Measurements from ENCODE around the gene HMG20A. TPM values are rescaled to one million over a fixed set of nuclear protein-coding genes. Genes with fewer than 3 reads are reported as not detected.

Gene HMG20A
- total and polyA plus RNA-seq, 2 donors, result 17.8 to 52.1 TPM

- no peak overlapping the region for H3K4me3 ChIP-seq (ENCODE audit: low read depth, low read length)
- H3K36me3 ChIP-seq (ENCODE audit: insufficient read depth), result peaks cover 3% of the 10 kb centered on the region
- peaks cover 2% of the 10 kb centered on the region for H3K4me1 ChIP-seq (ENCODE audit: insufficient read depth)
- no peak overlapping the region for H3K27ac ChIP-seq (ENCODE audit: low read depth)
- DNase-seq (ENCODE audit: extremely low spot score), result no peak
- 82% methylated on average over 2 of the region's 2 CpGs for WGBS
Measured at GRCh38 chr15:77459031-77459430, 38.3 kb downstream of the HMG20A start.

GRCh38 chr15:77461486-77461885, 40.8 kb downstream of the HMG20A start:
- H3K36me3 ChIP-seq (ENCODE audit: insufficient read depth), result no peaks in the 10 kb centered on the region
- no peaks in the 10 kb centered on the region for H3K4me1 ChIP-seq (ENCODE audit: insufficient read depth)
- H3K4me3 ChIP-seq (ENCODE audit: low read depth, low read length), result no peak overlapping the region
- no peak for DNase-seq (ENCODE audit: extremely low spot score)
- H3K27ac ChIP-seq (ENCODE audit: low read depth), result no peak overlapping the region

- 98% methylated on average over 3 of the region's 3 CpGs for WGBS
- DNase-seq (ENCODE audit: extremely low spot score), result no peak
- H3K27ac ChIP-seq (ENCODE audit: low read depth), result no peak overlapping the region
- no peak overlapping the region for H3K4me3 ChIP-seq (ENCODE audit: low read depth, low read length)
- no peaks in the 10 kb centered on the region for H3K36me3 ChIP-seq (ENCODE audit: insufficient read depth)
- no peaks in the 10 kb centered on the region for H3K4me1 ChIP-seq (ENCODE audit: insufficient read depth)
Measured at GRCh38 chr15:77464129-77464865, 43.6 kb downstream of the HMG20A start.

DNA sequence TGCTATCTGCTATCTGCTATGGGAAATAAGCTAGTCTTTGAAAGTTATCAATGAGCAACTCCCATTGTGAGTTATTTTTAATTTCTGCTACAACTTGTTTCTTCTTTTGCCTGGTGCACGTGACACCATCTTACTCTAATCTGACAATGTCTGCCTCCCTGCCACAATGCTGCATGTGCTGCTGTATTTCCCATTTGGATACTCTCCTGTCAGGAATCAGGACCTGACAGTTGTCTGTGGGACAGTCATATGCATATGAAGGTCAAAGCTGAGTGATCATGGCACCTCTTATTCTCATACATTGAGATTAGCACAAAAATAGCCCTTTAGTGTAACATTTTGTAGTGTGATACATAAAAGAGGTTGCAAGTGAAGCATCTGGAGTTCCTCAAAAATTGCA, 45.8 kb downstream of the HMG20A start:
- H3K4me3 ChIP-seq (ENCODE audit: low read depth, low read length), result no peak overlapping the region
- H3K27ac ChIP-seq (ENCODE audit: low read depth), result no peak overlapping the region
- no peaks in the 10 kb centered on the region for H3K36me3 ChIP-seq (ENCODE audit: insufficient read depth)
- H3K4me1 ChIP-seq (ENCODE audit: insufficient read depth), result no peaks in the 10 kb centered on the region
- 85% methylated on average over 1 of the region's 1 CpG for WGBS
- no peak for DNase-seq (ENCODE audit: extremely low spot score)

DNA sequence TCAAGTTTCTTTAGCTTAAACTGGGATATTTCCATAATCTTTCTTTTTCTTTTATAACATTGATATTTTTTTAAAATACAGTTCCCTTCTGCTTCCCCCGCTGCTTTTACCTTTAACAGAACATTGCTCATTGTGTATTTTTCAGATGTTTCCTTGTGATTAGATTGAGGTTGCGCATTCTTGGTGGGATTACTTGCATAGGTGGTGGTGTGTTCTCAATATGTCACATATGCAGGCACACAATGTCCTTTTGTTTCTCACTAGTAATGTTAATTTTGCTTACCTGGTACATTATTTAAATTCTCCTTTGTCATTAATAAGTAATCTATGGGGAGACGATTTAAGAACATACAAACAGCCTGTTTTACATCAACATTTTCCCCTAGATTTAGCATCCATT, 48.2 kb downstream of the HMG20A start:
- 85% methylated on average over 3 of the region's 3 CpGs for WGBS
- Histone ChIP-seq H3K27ac (ENCODE audit: low read depth) (no peak overlapping the region), H3K4me3 (ENCODE audit: low read depth, low read length) (no peak overlapping the region), H3K36me3 (ENCODE audit: insufficient read depth) (no peaks in the 10 kb centered on the region), H3K4me1 (ENCODE audit: insufficient read depth) (no peaks in the 10 kb centered on the region)
- DNase-seq (ENCODE audit: extremely low spot score), result no peak

DNA sequence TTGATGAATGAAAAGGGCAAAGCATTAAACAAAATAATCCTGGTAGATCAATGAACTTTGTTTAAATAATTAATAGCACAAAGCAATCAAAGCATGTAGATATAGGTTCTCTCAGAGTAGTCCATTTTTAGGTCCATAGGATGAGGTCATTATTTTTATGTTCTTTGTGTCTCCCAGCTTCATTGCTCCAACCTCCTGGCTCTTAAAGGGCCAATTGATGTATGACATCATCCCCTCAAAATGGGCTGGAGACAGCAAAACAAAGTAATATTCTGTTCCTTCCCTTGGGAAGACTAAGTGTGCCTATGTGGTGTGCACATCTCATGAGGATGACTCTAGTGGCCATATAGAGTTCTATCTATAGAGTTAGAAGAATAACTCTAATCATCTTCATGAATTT, 49.5 kb downstream of the HMG20A start:
- Histone ChIP-seq H3K4me1 (ENCODE audit: insufficient read depth) (no peaks in the 10 kb centered on the region), H3K27ac (ENCODE audit: low read depth) (no peak overlapping the region), H3K36me3 (ENCODE audit: insufficient read depth) (no peaks in the 10 kb centered on the region), H3K4me3 (ENCODE audit: low read depth, low read length) (no peak overlapping the region)
- DNase-seq (ENCODE audit: extremely low spot score), result no peak

- H3K4me1 ChIP-seq (ENCODE audit: insufficient read depth), result no peaks in the 10 kb centered on the region
- H3K27ac ChIP-seq (ENCODE audit: low read depth), result no peak overlapping the region
- no peak for DNase-seq (ENCODE audit: extremely low spot score)
- H3K36me3 ChIP-seq (ENCODE audit: insufficient read depth), result no peaks in the 10 kb centered on the region
- H3K4me3 ChIP-seq (ENCODE audit: low read depth, low read length), result no peak overlapping the region
Measured at GRCh38 chr15:77473328-77473727, 52.6 kb downstream of the HMG20A start.

GRCh38 chr15:77474310-77474988, 53.8 kb downstream of the HMG20A start:
- DNase-seq (ENCODE audit: extremely low spot score), result no peak
- H3K36me3 ChIP-seq (ENCODE audit: insufficient read depth), result no peaks in the 10 kb centered on the region
- no peak overlapping the region for H3K27ac ChIP-seq (ENCODE audit: low read depth)
- no peaks in the 10 kb centered on the region for H3K4me1 ChIP-seq (ENCODE audit: insufficient read depth)
- no peak overlapping the region for H3K4me3 ChIP-seq (ENCODE audit: low read depth, low read length)
- WGBS, result 86% methylated on average over 3 of the region's 3 CpGs

DNA sequence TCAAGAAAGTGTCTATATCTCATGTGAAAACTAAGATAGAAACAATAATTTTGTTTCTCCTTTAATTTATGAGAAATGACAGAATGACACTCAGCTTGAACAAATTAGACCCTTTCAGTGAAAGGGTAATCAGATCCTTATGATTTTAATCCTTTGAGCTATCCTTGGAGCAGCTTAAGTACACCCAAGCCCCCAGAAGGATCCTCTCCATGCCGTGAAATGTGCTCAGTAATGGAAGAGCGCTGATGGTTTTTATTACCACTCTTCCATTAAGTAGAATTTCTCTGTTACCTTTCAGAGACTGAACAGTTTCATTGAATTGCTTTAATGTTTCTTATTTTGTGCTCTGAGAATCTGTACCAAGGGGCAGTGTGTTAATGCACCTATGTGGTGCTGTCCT, 54.3 kb downstream of the HMG20A start:
- H3K27ac ChIP-seq (ENCODE audit: low read depth), result no peak overlapping the region
- no peaks in the 10 kb centered on the region for H3K4me1 ChIP-seq (ENCODE audit: insufficient read depth)
- H3K36me3 ChIP-seq (ENCODE audit: insufficient read depth), result no peaks in the 10 kb centered on the region
- no peak overlapping the region for H3K4me3 ChIP-seq (ENCODE audit: low read depth, low read length)
- DNase-seq (ENCODE audit: extremely low spot score), result no peak
- 95% methylated on average over 2 of the region's 2 CpGs for WGBS

DNA sequence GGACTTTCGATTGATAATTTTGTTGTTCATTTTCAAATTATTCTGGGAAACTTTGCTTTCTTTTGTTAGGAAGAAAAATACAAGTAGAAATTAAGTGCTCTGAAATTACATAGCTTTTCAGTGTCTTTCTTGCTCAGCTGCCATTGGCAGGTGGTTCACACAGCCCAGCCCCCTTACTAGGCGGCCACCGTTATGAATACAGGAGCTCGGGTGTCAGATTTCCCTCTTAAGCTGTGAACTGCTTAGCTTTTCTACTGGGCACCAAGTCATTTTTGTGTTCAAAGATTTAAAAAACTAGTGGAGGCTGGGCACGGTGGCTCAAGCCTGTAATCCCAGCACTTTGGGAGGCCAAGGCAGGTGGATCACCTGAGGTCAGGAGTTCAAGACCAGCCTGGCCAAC, 55.2 kb downstream of the HMG20A start:
- H3K4me1 ChIP-seq (ENCODE audit: insufficient read depth), result no peaks in the 10 kb centered on the region
- no peaks in the 10 kb centered on the region for H3K36me3 ChIP-seq (ENCODE audit: insufficient read depth)
- WGBS, result 93% methylated on average over 5 of the region's 5 CpGs
- H3K27ac ChIP-seq (ENCODE audit: low read depth), result no peak overlapping the region
- DNase-seq (ENCODE audit: extremely low spot score), result no peak
- no peak overlapping the region for H3K4me3 ChIP-seq (ENCODE audit: low read depth, low read length)

DNA sequence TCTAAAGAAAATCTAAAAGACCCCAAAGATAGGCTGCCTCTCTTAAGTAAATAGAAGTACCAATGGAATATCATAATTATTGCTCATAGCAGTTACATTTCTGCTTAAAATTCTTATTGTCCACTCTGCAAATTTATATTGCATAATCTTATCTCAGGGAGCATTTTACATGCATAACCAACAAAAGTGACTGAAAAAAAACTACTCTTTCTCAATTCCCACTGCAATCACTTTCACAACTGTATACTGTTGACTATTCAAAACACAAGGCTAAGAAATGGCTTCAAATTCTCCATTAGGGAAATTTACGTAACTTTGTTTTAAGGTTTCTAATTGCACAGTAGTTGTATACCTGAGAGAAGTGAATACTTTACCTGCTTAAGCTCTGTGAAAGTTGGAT, 56.3 kb downstream of the HMG20A start:
- WGBS, result 98% methylated on average over 1 of the region's 1 CpG
- Histone ChIP-seq H3K27ac (ENCODE audit: low read depth) (no peak overlapping the region), H3K4me1 (ENCODE audit: insufficient read depth) (no peaks in the 10 kb centered on the region), H3K36me3 (ENCODE audit: insufficient read depth) (no peaks in the 10 kb centered on the region), H3K4me3 (ENCODE audit: low read depth, low read length) (no peak overlapping the region)
- no peak for DNase-seq (ENCODE audit: extremely low spot score)

DNA sequence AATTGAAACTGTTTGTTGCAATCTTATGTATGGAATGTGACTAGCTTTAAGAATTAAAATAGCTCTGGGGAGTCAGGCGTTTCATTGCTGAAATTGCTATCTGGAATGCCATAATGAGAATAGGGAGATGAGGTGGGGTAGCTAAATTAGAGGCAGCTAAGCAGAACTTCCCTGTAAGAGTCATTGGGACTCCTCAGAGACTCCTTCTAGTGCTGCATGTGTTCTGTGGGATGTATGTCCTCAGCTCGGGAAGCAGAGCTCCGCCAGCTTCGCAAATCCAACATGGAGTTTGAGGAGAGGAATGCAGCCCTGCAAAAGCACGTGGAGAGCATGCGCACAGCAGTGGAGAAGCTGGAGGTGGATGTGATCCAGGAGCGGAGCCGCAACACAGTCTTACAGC, 57.4 kb downstream of the HMG20A start:
- Histone ChIP-seq H3K4me1 (ENCODE audit: insufficient read depth) (no peaks in the 10 kb centered on the region), H3K36me3 (ENCODE audit: insufficient read depth) (no peaks in the 10 kb centered on the region), H3K4me3 (ENCODE audit: low read depth, low read length) (no peak overlapping the region), H3K27ac (ENCODE audit: low read depth) (no peak overlapping the region)
- 93% methylated on average over 8 of the region's 8 CpGs for WGBS
- DNase-seq (ENCODE audit: extremely low spot score), result no peak

DNA sequence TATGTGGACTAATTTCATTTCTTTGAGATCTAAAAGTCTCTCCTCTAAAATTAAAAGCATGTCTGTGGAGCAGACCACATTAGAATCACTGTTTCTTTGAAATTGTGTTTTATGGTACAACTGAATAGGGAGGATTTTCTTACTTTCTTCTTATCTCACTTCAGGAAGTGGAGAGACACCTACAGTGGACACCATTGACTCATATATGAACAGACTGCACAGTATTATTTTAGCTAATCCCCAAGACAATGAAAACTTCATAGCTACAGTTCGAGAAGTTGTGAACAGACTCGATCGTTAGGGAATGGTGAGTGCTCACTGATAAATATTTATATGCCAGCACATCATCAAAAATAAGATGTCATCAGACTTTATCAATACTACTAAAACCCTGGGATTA, 58.3 kb downstream of the HMG20A start:
- Histone ChIP-seq H3K4me1 (ENCODE audit: insufficient read depth) (no peaks in the 10 kb centered on the region), H3K4me3 (ENCODE audit: low read depth, low read length) (no peak overlapping the region), H3K36me3 (ENCODE audit: insufficient read depth) (no peaks in the 10 kb centered on the region), H3K27ac (ENCODE audit: low read depth) (no peak overlapping the region)
- 83% methylated on average over 3 of the region's 3 CpGs for WGBS
- no peak for DNase-seq (ENCODE audit: extremely low spot score)

DNA sequence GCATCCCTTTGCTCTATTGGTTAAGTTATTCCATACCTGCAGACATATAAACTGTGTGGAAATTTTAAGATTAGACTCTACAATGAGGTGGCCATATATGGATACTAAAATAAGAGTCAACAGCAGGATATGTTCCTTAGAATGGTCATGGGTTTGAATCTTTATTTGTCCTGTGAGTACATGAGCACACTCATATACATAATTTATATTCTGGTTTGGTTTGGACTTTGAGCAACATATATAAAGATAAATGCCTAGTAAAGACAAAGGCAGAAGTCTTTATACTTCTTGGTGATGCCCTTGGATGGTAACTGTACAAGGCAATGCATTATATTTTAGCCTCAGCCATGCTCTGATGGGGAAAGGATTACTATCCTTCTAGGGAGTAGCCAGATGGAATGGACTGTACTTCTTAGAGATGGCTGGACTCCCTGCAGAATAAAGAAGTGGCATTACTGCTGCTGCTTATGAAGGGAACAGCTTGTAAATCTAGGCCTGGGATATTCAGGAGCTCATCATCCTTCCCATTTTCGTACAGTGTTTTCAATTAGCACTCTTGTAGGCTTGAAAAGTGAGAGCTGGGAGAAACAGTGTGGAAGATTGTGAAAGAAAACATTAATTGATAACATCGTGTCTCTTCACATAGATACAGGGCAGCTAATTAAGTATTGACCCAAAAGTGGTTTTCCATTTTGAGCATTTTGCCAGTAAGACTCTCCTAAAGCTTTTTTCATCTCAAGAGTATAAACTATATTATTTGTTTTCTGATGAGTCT, 60.4 kb downstream of the HMG20A start:
- H3K36me3 ChIP-seq (ENCODE audit: insufficient read depth), result peaks cover 2% of the 10 kb centered on the region
- DNase-seq (ENCODE audit: extremely low spot score), result no peak
- no peak overlapping the region for H3K4me3 ChIP-seq (ENCODE audit: low read depth, low read length)
- 81% methylated on average over 2 of the region's 2 CpGs for WGBS
- no peaks in the 10 kb centered on the region for H3K4me1 ChIP-seq (ENCODE audit: insufficient read depth)
- no peak overlapping the region for H3K27ac ChIP-seq (ENCODE audit: low read depth)

Measured in urinary bladder (tissue), 4 donors.